ENCODE results near the gene RIMOC1.

The RIMOC1 gene

GRCh38 chr5:41921166-41921565, 17.0 kb downstream of the RIMOC1 start:
- FAIRE-seq (no peak), DNase-seq (ENCODE audit: insufficient read length, low spot score) (no peak)
- TF ChIP-seq CTCF (IDR thresholded peaks at IDR 0.05; ENCODE audit: insufficient read depth, missing control alignments), result no peak

GRCh38 chr5:41921874-41922273, 17.7 kb downstream of the RIMOC1 start:
- DNase-seq (ENCODE audit: insufficient read length, low spot score) (no peak), FAIRE-seq (no peak)
- TF ChIP-seq CTCF (IDR thresholded peaks at IDR 0.05; ENCODE audit: insufficient read depth, missing control alignments), result no peak

- DNase-seq (ENCODE audit: insufficient read length, low spot score) (no peak), FAIRE-seq (no peak)
- no peak for TF ChIP-seq CTCF (IDR thresholded peaks at IDR 0.05; ENCODE audit: insufficient read depth, missing control alignments)
Measured at GRCh38 chr5:41924526-41924871, 20.4 kb downstream of the RIMOC1 start.

DNA sequence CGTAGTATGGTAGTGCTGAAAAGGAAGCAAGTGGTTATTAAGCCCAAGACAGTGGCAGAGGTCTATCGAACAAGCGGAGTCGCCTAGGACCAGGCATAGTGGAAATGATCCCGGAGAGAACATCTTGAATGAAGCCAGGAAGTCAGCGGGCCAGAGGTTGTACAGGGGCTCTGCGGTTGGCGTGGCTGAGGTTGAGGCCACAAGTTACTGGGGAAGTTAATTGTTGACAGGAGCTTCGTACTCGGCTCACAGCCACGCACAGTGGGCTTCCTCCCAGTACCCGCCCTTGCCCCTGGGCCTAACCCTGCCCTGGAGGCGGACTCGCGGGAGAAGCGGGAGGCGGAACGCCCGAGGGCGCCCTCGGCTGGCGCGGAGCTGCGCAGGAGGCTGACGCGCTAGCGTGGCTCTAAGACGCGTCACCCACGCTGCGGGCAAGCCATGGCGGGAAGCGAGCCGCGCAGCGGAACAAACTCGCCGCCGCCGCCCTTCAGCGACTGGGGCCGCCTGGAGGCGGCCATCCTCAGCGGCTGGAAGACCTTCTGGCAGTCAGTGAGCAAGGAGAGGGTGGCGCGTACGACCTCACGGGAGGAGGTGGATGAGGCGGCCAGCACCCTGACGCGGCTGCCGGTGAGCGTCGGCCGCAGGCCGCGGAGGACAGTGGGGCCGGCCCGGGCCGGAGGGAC, 20.9 kb downstream of the RIMOC1 start, which contains the start of gene FBXO4:
Gene FBXO4 (plus strand): TSS at position 410 of the 683 bp plus-strand sequence. CDS start 29 bp downstream, at position 439.
- DNase-seq (ENCODE audit: insufficient read length, low spot score) (peak; percentile 29), FAIRE-seq (no peak)
- peak; percentile 36 for TF ChIP-seq CTCF (IDR thresholded peaks at IDR 0.05; ENCODE audit: insufficient read depth, missing control alignments)

DNA sequence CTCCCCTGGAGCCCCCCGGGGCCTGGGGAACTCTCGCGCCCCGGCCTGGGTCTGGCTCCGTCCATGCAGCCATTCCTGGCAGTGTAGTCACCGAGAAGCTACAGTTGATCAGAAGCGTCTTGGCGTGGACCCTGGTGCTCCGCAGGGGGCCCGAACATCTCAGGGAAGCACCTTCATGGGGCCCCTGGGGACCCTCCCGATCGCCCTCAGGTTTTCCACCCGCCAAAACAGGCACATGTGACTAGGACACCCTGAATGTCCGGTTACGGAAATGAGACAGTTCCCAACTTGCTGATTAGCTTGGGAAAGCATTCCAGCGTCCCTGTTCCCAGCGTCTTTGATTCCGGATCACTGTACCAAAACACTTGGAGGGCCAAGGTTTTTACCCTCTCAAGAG, 21.4 kb downstream of the RIMOC1 start:
- FAIRE-seq, result no peak
- DNase-seq (ENCODE audit: insufficient read length, low spot score), result no peak
- TF ChIP-seq CTCF (IDR thresholded peaks at IDR 0.05; ENCODE audit: insufficient read depth, missing control alignments), result no peak

GRCh38 chr5:41927604-41928003, 23.5 kb downstream of the RIMOC1 start:
- FAIRE-seq (no peak), DNase-seq (ENCODE audit: insufficient read length, low spot score) (no peak)
- TF ChIP-seq CTCF (IDR thresholded peaks at IDR 0.05; ENCODE audit: insufficient read depth, missing control alignments), result no peak

- DNase-seq (ENCODE audit: insufficient read length, low spot score) (no peak), FAIRE-seq (no peak)
- TF ChIP-seq CTCF (IDR thresholded peaks at IDR 0.05; ENCODE audit: insufficient read depth, missing control alignments), result no peak
Measured at GRCh38 chr5:41929035-41929434, 24.9 kb downstream of the RIMOC1 start.

Measured in D721Med (cell line).